Colonic mucosa (tissue), 4 donors: ENCODE data around the gene ESPNL. TPM values are rescaled to one million over a fixed set of nuclear protein-coding genes. Genes with fewer than 3 reads are reported as not detected.
A peak's percentile ranks its signal among the peaks of the same experiment; 100 is the strongest.

Experiments
- DNase-seq: peaks from one replicate; pipeline ENCODE4 v3.0.0-alpha.2; 2020
- H3K27ac ChIP-seq: fragments of 200-600 bp; one replicate; pipeline ENCODE4 v1.8.0; 2021
- H3K27me3 ChIP-seq: fragments of 200-600 bp; one replicate; pipeline ENCODE4 v1.8.0; 2021
- H3K36me3 ChIP-seq: fragments of 200-600 bp; one replicate; pipeline ENCODE4 v1.8.0; 2021
- H3K4me1 ChIP-seq: fragments of 200-600 bp; one replicate; pipeline ENCODE4 v1.8.0; 2021; ENCODE audit warnings: mild to moderate bottlenecking
- H3K4me3 ChIP-seq: fragments of 200-600 bp; one replicate; pipeline ENCODE4 v1.8.0; 2021
- H3K9ac ChIP-seq, 2 donors: one replicate each; pipeline ENCODE4 v1.7.0; 2013; ENCODE audit warnings: control low read depth in 2 of 2, low read depth in 2 of 2, low read length in 2 of 2
- H3K9me3 ChIP-seq: fragments of 200-600 bp; one replicate; pipeline ENCODE4 v1.8.0; 2021
- intact Hi-C: fragments of 100-400 bp; cut with DNase I; formaldehyde crosslinking; loops from one replicate; pipeline ENCODE4 v1.14.1; 2022
- total RNA-seq, 2 donors: library from RNA; stranded (reverse); fragmentation: NEBNext Ultra II Directional in 1 of 2; extraction: Animal tissue kit (Norgen Biotek cat#: 25700) in 1 of 2; gene quantifications; one replicate each; pipeline ENCODE4 v1.2.1, GENCODE V29; 2021
- TF ChIP-seq, protein P1 (sequence below): fragments of 200-600 bp; IDR thresholded peaks from one replicate; pipeline ENCODE4 v1.8.0; 2022; ENCODE audit warnings: antibody characterized with exemption, mild to moderate bottlenecking
- donor health status: healthy.
- donor health status: DM: no; HTN: no; CAD: no.
- donor health status: DM: no; HTN: no; CAD: no.

Gene ESPNL
- total RNA-seq, 2 donors from 2014 or later, result 0.08 to 0.12 TPM

- H3K4me3 ChIP-seq, result no peak overlapping the region
- H3K9me3 ChIP-seq, result no peaks in the 10 kb centered on the region
- DNase-seq, result no peak
- intact Hi-C loops, result no loop called here
- peaks cover 2% of the 10 kb centered on the region for H3K4me1 ChIP-seq
- no peak overlapping the region for H3K9ac ChIP-seq
- TF ChIP-seq, protein P1, sequence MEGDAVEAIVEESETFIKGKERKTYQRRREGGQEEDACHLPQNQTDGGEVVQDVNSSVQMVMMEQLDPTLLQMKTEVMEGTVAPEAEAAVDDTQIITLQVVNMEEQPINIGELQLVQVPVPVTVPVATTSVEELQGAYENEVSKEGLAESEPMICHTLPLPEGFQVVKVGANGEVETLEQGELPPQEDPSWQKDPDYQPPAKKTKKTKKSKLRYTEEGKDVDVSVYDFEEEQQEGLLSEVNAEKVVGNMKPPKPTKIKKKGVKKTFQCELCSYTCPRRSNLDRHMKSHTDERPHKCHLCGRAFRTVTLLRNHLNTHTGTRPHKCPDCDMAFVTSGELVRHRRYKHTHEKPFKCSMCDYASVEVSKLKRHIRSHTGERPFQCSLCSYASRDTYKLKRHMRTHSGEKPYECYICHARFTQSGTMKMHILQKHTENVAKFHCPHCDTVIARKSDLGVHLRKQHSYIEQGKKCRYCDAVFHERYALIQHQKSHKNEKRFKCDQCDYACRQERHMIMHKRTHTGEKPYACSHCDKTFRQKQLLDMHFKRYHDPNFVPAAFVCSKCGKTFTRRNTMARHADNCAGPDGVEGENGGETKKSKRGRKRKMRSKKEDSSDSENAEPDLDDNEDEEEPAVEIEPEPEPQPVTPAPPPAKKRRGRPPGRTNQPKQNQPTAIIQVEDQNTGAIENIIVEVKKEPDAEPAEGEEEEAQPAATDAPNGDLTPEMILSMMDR, result no peak
- no peaks in the 10 kb centered on the region for H3K27me3 ChIP-seq
- no peak overlapping the region for H3K27ac ChIP-seq
- peaks cover 8% of the 10 kb centered on the region for H3K36me3 ChIP-seq
Observed at GRCh38 chr2:238171575-238172187, 71.5 kb downstream of the ESPNL start.

DNA sequence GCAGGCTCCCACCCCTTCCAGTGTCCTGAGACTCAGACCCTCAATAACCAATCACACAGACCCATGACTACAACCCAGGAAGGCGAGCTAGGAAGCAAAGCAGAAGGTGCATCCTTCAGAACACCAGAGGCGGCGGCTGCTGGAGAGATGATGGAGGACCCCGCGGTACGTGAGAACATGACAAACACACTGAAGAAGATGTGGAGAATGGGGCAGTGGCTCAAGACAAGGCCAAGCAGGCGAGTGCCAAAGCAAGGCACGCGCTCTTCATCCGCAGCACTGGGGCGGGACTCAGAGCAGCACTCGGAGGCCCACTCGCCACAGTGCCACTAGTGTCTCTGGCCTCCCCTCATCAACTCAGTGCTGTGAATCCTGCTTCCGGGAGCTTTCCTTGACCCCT is 72.3 kb downstream of the ESPNL start:
- H3K4me3 ChIP-seq, result no peak overlapping the region
- no peak overlapping the region for H3K27ac ChIP-seq
- no peaks in the 10 kb centered on the region for H3K27me3 ChIP-seq
- intact Hi-C loops, result no loop called here
- TF ChIP-seq, protein P1, result no peak
- peaks cover 8% of the 10 kb centered on the region for H3K36me3 ChIP-seq
- H3K4me1 ChIP-seq, result peaks cover 2% of the 10 kb centered on the region
- no peak for DNase-seq
- no peaks in the 10 kb centered on the region for H3K9me3 ChIP-seq
- H3K9ac ChIP-seq, result no peak overlapping the region

DNA sequence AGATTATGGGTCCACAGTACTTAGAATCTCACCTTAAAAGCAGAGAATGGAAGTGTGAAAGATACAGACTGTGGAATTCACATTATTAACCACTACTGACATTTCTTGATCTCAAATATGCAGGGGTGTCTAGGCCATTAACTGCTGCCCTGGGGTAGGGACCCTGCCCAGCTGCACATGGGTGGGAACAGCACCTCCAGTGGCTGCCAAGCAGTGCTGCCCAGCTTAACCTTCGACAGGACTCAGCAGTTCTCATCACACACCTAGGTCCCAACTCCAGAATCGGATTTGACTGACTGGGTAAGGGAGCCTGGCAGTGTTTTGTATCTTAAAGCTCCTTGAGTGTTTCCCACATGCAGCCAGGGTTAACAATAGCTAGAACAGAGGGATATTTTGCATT is 73.6 kb downstream of the ESPNL start:
- H3K4me3 ChIP-seq, result no peak overlapping the region
- TF ChIP-seq, protein P1, result no peak
- peaks cover 8% of the 10 kb centered on the region for H3K36me3 ChIP-seq
- intact Hi-C loops, result no loop called here
- H3K9ac ChIP-seq, result no peak overlapping the region
- DNase-seq, result no peak
- H3K4me1 ChIP-seq, result peaks cover 2% of the 10 kb centered on the region
- H3K27ac ChIP-seq, result no peak overlapping the region
- H3K9me3 ChIP-seq, result no peaks in the 10 kb centered on the region
- no peaks in the 10 kb centered on the region for H3K27me3 ChIP-seq

GRCh38 chr2:238174291-238174690 is 74.2 kb downstream of the ESPNL start:
- Histone ChIP-seq H3K27me3 (no peaks in the 10 kb centered on the region), H3K4me3 (no peak overlapping the region), H3K9ac (no peak overlapping the region), H3K4me1 (peaks cover 2% of the 10 kb centered on the region), H3K9me3 (no peaks in the 10 kb centered on the region), H3K36me3 (peaks cover 8% of the 10 kb centered on the region), H3K27ac (peak overlapping the region; percentile 46)
- intact Hi-C loops, result no loop called here
- TF ChIP-seq, protein P1, result no peak
- DNase-seq, result no peak

DNA sequence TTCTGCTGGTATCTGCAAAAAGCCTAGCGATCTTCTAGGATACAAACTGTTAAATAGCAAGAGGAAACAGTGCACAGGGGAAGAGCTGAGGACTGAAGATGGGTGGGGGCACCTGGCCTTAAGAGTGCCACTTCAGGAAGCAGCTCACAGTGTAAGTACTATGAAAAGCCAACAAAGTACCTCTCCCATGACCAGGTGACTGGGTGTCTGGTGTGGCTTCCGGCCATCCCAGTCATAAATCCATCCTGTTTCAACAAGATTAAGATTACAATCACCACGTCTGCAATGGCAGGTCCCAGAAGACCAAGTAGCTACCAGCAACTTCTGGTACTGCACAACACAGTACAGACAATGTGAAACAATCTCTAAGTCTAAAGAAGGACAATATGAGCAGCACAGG is 74.6 kb downstream of the ESPNL start:
- H3K4me3 ChIP-seq, result no peak overlapping the region
- DNase-seq, result peak; percentile 69
- TF ChIP-seq, protein P1, result no peak
- intact Hi-C loops, result no loop called here
- H3K27me3 ChIP-seq, result no peaks in the 10 kb centered on the region
- no peak overlapping the region for H3K9ac ChIP-seq
- peaks cover under 1% of the 10 kb centered on the region for H3K4me1 ChIP-seq
- H3K9me3 ChIP-seq, result no peaks in the 10 kb centered on the region
- peak overlapping the region; percentile 46 for H3K27ac ChIP-seq
- H3K36me3 ChIP-seq, result peaks cover 8% of the 10 kb centered on the region
